HEK293 (cell line): ENCODE measurements around the gene ZNF799.

ENCODE experiments used
- FEZF1 ChIP-seq: fragments of 450-650 bp; formaldehyde crosslinking; IDR thresholded peaks from 2 replicates; pipeline ENCODE4 v1.5.1; 2016; ENCODE audit warnings: missing biosample characterization, missing genetic modification characterization
- GLIS2 ChIP-seq: fragments of 450-650 bp; formaldehyde crosslinking; IDR thresholded peaks from 2 replicates; pipeline ENCODE4 v1.5.1; 2016; ENCODE audit warnings: missing biosample characterization, missing genetic modification characterization
- OSR2 ChIP-seq: fragments of 450-650 bp; formaldehyde crosslinking; IDR thresholded peaks from 2 replicates; pipeline ENCODE4 v1.5.1; 2016; ENCODE audit warnings: missing biosample characterization, missing genetic modification characterization
- SALL2 ChIP-seq: fragments of 450-650 bp; formaldehyde crosslinking; IDR thresholded peaks from 2 replicates; pipeline ENCODE4 v1.5.0; 2017; ENCODE audit warnings: missing biosample characterization, mild to moderate bottlenecking, missing genetic modification characterization, borderline replicate concordance
- SCRT1 ChIP-seq: fragments of 450-650 bp; formaldehyde crosslinking; IDR thresholded peaks from 2 replicates; pipeline ENCODE4 v1.5.1; 2016; ENCODE audit warnings: missing biosample characterization, missing genetic modification characterization, borderline replicate concordance
- SP3 ChIP-seq: fragments of 450-650 bp; formaldehyde crosslinking; IDR thresholded peaks from 2 replicates; pipeline ENCODE4 v1.5.1; 2016; ENCODE audit warnings: missing biosample characterization, missing genetic modification characterization
- YY2 ChIP-seq: fragments of 450-650 bp; formaldehyde crosslinking; IDR thresholded peaks from 2 replicates; pipeline ENCODE4 v1.5.1; 2016; ENCODE audit warnings: missing biosample characterization, missing genetic modification characterization
- ZBTB21 ChIP-seq: fragments of 450-650 bp; formaldehyde crosslinking; IDR thresholded peaks from 2 replicates; pipeline ENCODE4 v1.5.1; 2017; ENCODE audit warnings: missing biosample characterization, missing genetic modification characterization
- ZNF16 ChIP-seq: fragments of 450-650 bp; formaldehyde crosslinking; IDR thresholded peaks from 2 replicates; pipeline ENCODE4 v1.5.1; 2016; ENCODE audit warnings: low read depth, missing biosample characterization, missing genetic modification characterization
- ZNF169 ChIP-seq: fragments of 450-650 bp; formaldehyde crosslinking; IDR thresholded peaks from 2 replicates; pipeline ENCODE4 v1.5.1; 2016; ENCODE audit warnings: missing biosample characterization, missing genetic modification characterization
- ZNF23 ChIP-seq: fragments of 450-650 bp; formaldehyde crosslinking; IDR thresholded peaks from 2 replicates; pipeline ENCODE4 v1.5.1; 2016; ENCODE audit warnings: missing biosample characterization, missing genetic modification characterization, borderline replicate concordance
- ZNF302 ChIP-seq: fragments of 450-650 bp; formaldehyde crosslinking; IDR thresholded peaks from 2 replicates; pipeline ENCODE4 v1.5.1; 2016; ENCODE audit warnings: missing biosample characterization, missing genetic modification characterization, low read depth
- ZNF423 ChIP-seq: fragments of 450-650 bp; formaldehyde crosslinking; IDR thresholded peaks from 2 replicates; pipeline ENCODE4 v1.5.1; 2016; ENCODE audit warnings: missing biosample characterization, missing genetic modification characterization
- ZNF48 ChIP-seq: fragments of 450-650 bp; formaldehyde crosslinking; IDR thresholded peaks from 2 replicates; pipeline ENCODE4 v1.5.1; 2016; ENCODE audit warnings: missing biosample characterization, missing genetic modification characterization
- ZNF571 ChIP-seq: fragments of 450-650 bp; formaldehyde crosslinking; IDR thresholded peaks from 2 replicates; pipeline ENCODE4 v1.5.0; 2017; ENCODE audit warnings: missing biosample characterization, missing genetic modification characterization
- ZNF600 ChIP-seq: fragments of 450-650 bp; formaldehyde crosslinking; IDR thresholded peaks from 2 replicates; pipeline ENCODE4 v1.5.1; 2016; ENCODE audit warnings: missing biosample characterization, missing genetic modification characterization
- ZNF654 ChIP-seq: fragments of 450-650 bp; formaldehyde crosslinking; IDR thresholded peaks from 2 replicates; pipeline ENCODE4 v1.5.1; 2016; ENCODE audit warnings: low read depth, missing biosample characterization, missing genetic modification characterization
- TF ChIP-seq, protein P1 (sequence below): fragments of 450-650 bp; formaldehyde crosslinking; IDR thresholded peaks from 2 replicates; pipeline ENCODE4 v1.5.1; 2016; ENCODE audit warnings: missing biosample characterization, missing genetic modification characterization, borderline replicate concordance
- TF ChIP-seq, protein P2 (sequence below): fragments of 450-650 bp; formaldehyde crosslinking; IDR thresholded peaks from 2 replicates; pipeline ENCODE4 v1.5.1; 2016; ENCODE audit warnings: missing biosample characterization, missing genetic modification characterization
- TF ChIP-seq, protein P3 (sequence below): fragments of 450-650 bp; formaldehyde crosslinking; IDR thresholded peaks from 2 replicates; pipeline ENCODE4 v1.5.1; 2017; ENCODE audit warnings: missing biosample characterization, missing genetic modification characterization
- TF ChIP-seq, protein P4 (sequence below): fragments of 450-650 bp; formaldehyde crosslinking; IDR thresholded peaks from 2 replicates; pipeline ENCODE4 v1.5.1; 2016; ENCODE audit warnings: missing biosample characterization, missing genetic modification characterization
- TF ChIP-seq, protein P5 (sequence below): fragments of 450-650 bp; formaldehyde crosslinking; conservative IDR thresholded peaks from 2 replicates; pipeline ENCODE4 v1.5.1; 2016; ENCODE audit warnings: low read depth, missing biosample characterization, missing genetic modification characterization
- TF ChIP-seq, protein P6 (sequence below): fragments of 450-650 bp; formaldehyde crosslinking; IDR thresholded peaks from 2 replicates; pipeline ENCODE4 v1.5.1; 2016; ENCODE audit warnings: missing biosample characterization, missing genetic modification characterization
- TF ChIP-seq, protein P7 (sequence below): fragments of 450-650 bp; formaldehyde crosslinking; IDR thresholded peaks from 2 replicates; pipeline ENCODE4; 2016; ENCODE audit warnings: missing biosample characterization, missing genetic modification characterization

ZNF799 gene

DNA sequence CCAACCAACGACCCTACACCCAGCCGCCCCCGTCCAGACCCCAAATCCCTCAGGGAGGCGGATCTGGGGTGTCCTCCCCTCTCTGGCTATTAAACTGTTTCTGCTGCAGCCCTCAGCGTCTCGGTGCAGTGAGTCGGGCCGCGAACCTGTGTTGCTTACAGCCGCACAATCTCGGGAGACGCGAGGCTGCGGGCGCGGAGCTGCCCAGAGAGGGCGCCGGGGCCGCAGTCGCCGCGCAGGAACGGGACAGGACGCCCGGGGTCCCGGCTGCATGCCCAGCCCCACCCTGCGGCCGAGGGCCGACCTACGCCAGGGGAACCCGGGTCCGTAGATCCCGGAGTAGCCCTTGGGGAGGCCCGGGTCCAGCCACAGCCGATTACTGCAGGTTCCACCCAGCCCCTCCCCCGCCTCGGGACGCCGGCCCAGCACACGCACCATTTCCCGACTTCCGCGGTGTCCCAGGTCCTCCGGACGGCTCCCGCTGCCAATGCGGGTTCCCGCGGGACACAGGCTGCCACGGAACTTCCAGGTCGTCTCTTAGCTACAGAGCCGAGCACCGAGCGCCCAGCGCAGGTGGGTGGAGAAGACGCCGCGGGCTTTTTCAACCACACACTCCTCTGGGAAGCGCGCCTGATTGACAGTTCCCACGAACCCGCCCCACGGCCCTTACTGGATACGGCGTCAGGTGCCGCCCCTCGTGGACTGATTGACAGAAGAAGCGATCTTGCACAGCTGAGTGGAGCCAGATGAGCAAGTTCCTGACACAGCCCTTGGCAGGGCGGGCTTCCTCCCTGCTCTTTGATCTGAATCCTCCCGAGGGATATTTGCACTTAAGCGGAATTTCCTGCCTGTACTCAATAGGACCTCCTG, at the start of gene ZNF799 (continued):
- no peak for TF ChIP-seq ZNF302
- TF ChIP-seq ZNF571 = no peak
- TF ChIP-seq ZNF16 = no peak
- TF ChIP-seq SCRT1 (tag by site-specific recombination) = no peak
- TF ChIP-seq OSR2 (tag by site-specific recombination) = no peak
- no peak for TF ChIP-seq ZNF169 (tag by site-specific recombination)
- TF ChIP-seq, protein P1, sequence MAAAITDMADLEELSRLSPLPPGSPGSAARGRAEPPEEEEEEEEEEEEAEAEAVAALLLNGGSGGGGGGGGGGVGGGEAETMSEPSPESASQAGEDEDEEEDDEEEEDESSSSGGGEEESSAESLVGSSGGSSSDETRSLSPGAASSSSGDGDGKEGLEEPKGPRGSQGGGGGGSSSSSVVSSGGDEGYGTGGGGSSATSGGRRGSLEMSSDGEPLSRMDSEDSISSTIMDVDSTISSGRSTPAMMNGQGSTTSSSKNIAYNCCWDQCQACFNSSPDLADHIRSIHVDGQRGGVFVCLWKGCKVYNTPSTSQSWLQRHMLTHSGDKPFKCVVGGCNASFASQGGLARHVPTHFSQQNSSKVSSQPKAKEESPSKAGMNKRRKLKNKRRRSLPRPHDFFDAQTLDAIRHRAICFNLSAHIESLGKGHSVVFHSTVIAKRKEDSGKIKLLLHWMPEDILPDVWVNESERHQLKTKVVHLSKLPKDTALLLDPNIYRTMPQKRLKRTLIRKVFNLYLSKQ (tag by site-specific recombination) = no peak
- TF ChIP-seq, protein P2, sequence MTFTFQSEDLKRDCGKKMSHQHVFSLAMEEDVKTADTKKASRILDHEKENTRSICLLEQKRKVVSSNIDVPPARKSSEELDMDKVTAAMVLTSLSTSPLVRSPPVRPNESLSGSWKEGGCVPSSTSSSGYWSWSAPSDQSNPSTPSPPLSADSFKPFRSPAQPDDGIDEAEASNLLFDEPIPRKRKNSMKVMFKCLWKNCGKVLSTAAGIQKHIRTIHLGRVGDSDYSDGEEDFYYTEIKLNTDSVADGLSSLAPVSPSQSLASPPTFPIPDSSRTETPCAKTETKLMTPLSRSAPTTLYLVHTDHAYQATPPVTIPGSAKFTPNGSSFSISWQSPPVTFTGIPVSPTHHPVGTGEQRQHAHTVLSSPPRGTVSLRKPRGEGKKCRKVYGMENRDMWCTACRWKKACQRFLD (tag by site-specific recombination) = no peak
- TF ChIP-seq SP3 (tag by site-specific recombination) = peak; percentile 72
- TF ChIP-seq, protein P3, sequence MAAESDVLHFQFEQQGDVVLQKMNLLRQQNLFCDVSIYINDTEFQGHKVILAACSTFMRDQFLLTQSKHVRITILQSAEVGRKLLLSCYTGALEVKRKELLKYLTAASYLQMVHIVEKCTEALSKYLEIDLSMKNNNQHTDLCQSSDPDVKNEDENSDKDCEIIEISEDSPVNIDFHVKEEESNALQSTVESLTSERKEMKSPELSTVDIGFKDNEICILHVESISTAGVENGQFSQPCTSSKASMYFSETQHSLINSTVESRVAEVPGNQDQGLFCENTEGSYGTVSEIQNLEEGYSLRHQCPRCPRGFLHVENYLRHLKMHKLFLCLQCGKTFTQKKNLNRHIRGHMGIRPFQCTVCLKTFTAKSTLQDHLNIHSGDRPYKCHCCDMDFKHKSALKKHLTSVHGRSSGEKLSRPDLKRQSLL (tag by site-specific recombination) = no peak
- TF ChIP-seq, protein P4, sequence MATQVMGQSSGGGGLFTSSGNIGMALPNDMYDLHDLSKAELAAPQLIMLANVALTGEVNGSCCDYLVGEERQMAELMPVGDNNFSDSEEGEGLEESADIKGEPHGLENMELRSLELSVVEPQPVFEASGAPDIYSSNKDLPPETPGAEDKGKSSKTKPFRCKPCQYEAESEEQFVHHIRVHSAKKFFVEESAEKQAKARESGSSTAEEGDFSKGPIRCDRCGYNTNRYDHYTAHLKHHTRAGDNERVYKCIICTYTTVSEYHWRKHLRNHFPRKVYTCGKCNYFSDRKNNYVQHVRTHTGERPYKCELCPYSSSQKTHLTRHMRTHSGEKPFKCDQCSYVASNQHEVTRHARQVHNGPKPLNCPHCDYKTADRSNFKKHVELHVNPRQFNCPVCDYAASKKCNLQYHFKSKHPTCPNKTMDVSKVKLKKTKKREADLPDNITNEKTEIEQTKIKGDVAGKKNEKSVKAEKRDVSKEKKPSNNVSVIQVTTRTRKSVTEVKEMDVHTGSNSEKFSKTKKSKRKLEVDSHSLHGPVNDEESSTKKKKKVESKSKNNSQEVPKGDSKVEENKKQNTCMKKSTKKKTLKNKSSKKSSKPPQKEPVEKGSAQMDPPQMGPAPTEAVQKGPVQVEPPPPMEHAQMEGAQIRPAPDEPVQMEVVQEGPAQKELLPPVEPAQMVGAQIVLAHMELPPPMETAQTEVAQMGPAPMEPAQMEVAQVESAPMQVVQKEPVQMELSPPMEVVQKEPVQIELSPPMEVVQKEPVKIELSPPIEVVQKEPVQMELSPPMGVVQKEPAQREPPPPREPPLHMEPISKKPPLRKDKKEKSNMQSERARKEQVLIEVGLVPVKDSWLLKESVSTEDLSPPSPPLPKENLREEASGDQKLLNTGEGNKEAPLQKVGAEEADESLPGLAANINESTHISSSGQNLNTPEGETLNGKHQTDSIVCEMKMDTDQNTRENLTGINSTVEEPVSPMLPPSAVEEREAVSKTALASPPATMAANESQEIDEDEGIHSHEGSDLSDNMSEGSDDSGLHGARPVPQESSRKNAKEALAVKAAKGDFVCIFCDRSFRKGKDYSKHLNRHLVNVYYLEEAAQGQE (tag by site-specific recombination) = no peak
- TF ChIP-seq ZNF654 (tag by site-specific recombination) = no peak
- TF ChIP-seq, protein P5, sequence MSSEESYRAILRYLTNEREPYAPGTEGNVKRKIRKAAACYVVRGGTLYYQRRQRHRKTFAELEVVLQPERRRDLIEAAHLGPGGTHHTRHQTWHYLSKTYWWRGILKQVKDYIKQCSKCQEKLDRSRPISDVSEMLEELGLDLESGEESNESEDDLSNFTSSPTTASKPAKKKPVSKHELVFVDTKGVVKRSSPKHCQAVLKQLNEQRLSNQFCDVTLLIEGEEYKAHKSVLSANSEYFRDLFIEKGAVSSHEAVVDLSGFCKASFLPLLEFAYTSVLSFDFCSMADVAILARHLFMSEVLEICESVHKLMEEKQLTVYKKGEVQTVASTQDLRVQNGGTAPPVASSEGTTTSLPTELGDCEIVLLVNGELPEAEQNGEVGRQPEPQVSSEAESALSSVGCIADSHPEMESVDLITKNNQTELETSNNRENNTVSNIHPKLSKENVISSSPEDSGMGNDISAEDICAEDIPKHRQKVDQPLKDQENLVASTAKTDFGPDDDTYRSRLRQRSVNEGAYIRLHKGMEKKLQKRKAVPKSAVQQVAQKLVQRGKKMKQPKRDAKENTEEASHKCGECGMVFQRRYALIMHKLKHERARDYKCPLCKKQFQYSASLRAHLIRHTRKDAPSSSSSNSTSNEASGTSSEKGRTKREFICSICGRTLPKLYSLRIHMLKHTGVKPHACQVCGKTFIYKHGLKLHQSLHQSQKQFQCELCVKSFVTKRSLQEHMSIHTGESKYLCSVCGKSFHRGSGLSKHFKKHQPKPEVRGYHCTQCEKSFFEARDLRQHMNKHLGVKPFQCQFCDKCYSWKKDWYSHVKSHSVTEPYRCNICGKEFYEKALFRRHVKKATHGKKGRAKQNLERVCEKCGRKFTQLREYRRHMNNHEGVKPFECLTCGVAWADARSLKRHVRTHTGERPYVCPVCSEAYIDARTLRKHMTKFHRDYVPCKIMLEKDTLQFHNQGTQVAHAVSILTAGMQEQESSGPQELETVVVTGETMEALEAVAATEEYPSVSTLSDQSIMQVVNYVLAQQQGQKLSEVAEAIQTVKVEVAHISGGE (tag by site-specific recombination) = peak; percentile 91
- no peak for TF ChIP-seq YY2 (tag by site-specific recombination)
- TF ChIP-seq, protein P6, sequence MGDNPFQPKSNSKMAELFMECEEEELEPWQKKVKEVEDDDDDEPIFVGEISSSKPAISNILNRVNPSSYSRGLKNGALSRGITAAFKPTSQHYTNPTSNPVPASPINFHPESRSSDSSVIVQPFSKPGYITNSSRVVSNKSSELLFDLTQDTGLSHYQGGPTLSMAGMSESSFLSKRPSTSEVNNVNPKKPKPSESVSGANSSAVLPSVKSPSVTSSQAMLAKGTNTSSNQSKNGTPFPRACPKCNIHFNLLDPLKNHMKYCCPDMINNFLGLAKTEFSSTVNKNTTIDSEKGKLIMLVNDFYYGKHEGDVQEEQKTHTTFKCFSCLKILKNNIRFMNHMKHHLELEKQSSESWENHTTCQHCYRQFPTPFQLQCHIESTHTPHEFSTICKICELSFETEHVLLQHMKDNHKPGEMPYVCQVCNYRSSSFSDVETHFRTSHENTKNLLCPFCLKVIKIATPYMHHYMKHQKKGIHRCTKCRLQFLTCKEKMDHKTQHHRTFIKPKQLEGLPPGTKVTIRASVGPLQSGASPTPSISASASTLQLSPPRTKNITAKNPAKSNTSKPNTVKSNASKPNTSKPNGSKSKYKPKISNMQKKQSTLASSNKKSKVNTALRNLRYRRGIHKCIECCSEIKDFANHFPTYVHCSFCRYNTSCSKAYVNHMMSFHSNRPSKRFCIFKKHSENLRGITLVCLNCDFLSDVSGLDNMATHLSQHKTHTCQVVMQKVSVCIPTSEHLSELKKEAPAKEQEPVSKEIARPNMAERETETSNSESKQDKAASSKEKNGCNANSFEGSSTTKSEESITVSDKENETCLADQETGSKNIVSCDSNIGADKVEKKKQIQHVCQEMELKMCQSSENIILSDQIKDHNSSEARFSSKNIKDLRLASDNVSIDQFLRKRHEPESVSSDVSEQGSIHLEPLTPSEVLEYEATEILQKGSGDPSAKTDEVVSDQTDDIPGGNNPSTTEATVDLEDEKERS = no peak
- no peak for TF ChIP-seq ZBTB21
- no peak for TF ChIP-seq SALL2 (tag by site-specific recombination)
- no peak for TF ChIP-seq ZNF23 (tag by site-specific recombination)
- no peak for TF ChIP-seq FEZF1 (tag by site-specific recombination)
- TF ChIP-seq, protein P7, sequence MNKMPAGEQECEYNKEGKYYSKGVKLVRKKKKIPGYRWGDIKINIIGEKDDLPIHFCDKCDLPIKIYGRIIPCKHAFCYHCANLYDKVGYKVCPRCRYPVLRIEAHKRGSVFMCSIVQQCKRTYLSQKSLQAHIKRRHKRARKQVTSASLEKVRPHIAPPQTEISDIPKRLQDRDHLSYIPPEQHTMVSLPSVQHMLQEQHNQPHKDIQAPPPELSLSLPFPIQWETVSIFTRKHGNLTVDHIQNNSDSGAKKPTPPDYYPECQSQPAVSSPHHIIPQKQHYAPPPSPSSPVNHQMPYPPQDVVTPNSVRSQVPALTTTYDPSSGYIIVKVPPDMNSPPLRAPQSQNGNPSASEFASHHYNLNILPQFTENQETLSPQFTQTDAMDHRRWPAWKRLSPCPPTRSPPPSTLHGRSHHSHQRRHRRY (tag by site-specific recombination) = no peak
- no peak for TF ChIP-seq GLIS2 (tag by site-specific recombination)
- TF ChIP-seq ZNF48 (tag by site-specific recombination) = no peak
- no peak for TF ChIP-seq ZNF423
- TF ChIP-seq ZNF600 (tag by site-specific recombination) = peak; percentile 62; the same call in 1 of the 2 replicates
